Ovary (tissue), 9 donors: ENCODE results near the gene OR10T2. TPM values are rescaled to one million over a fixed set of nuclear protein-coding genes. Genes with fewer than 3 reads are reported as not detected.

Source experiments
- DNase-seq, 5 donors: peaks; one replicate each; pipeline ENCODE4 v3.0.0-alpha.2; 2019 to 2020
- H3K27ac ChIP-seq, 2 donors: fragments of 200-600 bp; one replicate each; pipeline versions ENCODE4 v1.5.1 to v1.8.0; 2019 to 2022
- H3K27me3 ChIP-seq: fragments of 200-600 bp; one replicate; pipeline ENCODE4 v1.8.0; 2022
- H3K36me3 ChIP-seq: fragments of 200-600 bp; sonication (generic); one replicate; pipeline ENCODE4 v1.5.1; 2019
- H3K4me1 ChIP-seq: one replicate; pipeline ENCODE4 v1.8.1; 2013; ENCODE audit warnings: mild to moderate bottlenecking, moderate library complexity; ENCODE audit not compliant: insufficient read depth
- H3K4me3 ChIP-seq: fragments of 200-600 bp; sonication (generic); one replicate; pipeline ENCODE4 v1.5.1; 2017
- H3K9me3 ChIP-seq, 2 donors: fragments of 200-600 bp in 1 of 2; sonication (generic) in 1 of 2; one replicate each; pipeline versions ENCODE4 v1.5.1 to v1.8.1; 2013 to 2019; ENCODE audit warnings: mild to moderate bottlenecking in 1 of 2, moderate library complexity in 1 of 2
- EP300 ChIP-seq: sonication (generic); formaldehyde crosslinking; IDR thresholded peaks from one replicate; pipeline ENCODE4 v1.6.1; 2017; ENCODE audit warnings: antibody characterized with exemption
- POLR2A ChIP-seq: fragments of 450-650 bp; IDR thresholded peaks from one replicate; pipeline ENCODE4 v1.6.1; 2017; ENCODE audit warnings: antibody characterized with exemption, mild to moderate bottlenecking, moderate library complexity
- WGBS, 3 donors: extraction: QIAGEN DNeasy Blood & Tissue Kit in 1 of 3; methylation state at CpG; one replicate each; pipeline versions ENCODE4 v1.1.5 to v1.1.7; 2013 to 2017; 5-methylcytosine and 5-hydroxymethylcytosine counted together
- intact Hi-C, 4 donors: fragments of 100-400 bp; cut with DNase I; formaldehyde crosslinking; loops; one replicate each; pipeline versions ENCODE4 v1.11.0 to v1.15.1; 2022 to 2023
- polyA plus RNA-seq, 2 donors: library from polyadenylated mRNA; stranded (reverse); fragments of 200-250 nt in 1 of 2; fragments of 350-450 nt in 1 of 2; fragmentation: Illumina TruSeq in 1 of 2; extraction: RNeasy Lipid Tissue Mini Kit (QIAGEN cat#74804) in 1 of 2; gene quantifications; one replicate each; pipeline ENCODE4 v1.2.3, GENCODE V29; 2013 to 2014
- total RNA-seq, 7 donors: library from RNA; depleted of rRNA in 2 of 7; stranded (reverse); fragments of >200 nt in 2 of 7; fragmentation: NEBNext Ultra II Directional in 3 of 7; extraction: Animal tissue kit (Norgen Biotek cat#: 25700) in 3 of 7; gene quantifications; one replicate each; pipeline versions ENCODE4 v1.1.0 to v1.2.4, GENCODE V29; 2016 to 2023
- TF ChIP-seq, protein P1 (sequence below), 3 donors: fragments of 450-650 bp in 2 of 3; fragments of 200-600 bp in 1 of 3; IDR thresholded peaks; one replicate each; pipeline versions ENCODE4 v1.5.1 to v1.8.0; 2016 to 2022; ENCODE audit warnings: antibody characterized with exemption in 3 of 3, mild to moderate bottlenecking in 1 of 3
- donor health status: DM: no; HTN: no; CAD: no; lungs with moderate emphysema.
- donor health status: DM: no; HTN: no; CAD: no.
- donor health status: Bipolar disorder and iron deficiency.
- donor health status: DM: yes; HTN: yes; CAD: no.
- donor health status: DM: no; HTN: no; CAD: no.
- donor health status: DM: yes; HTN: yes; CAD: no.

The OR10T2 gene
- total and polyA plus RNA-seq, 9 donors, result not detected

- H3K27me3 ChIP-seq, result no peaks in the 10 kb centered on the region
- intact Hi-C loops, result no loop called here
- no peaks in the 10 kb centered on the region for H3K4me1 ChIP-seq
- 71 to 84% (median 74%) methylated on average over 1 of the region's 1 CpG for WGBS, 3 donors
- no peak overlapping the region for H3K27ac ChIP-seq
- H3K9me3 ChIP-seq, result no peaks in the 10 kb centered on the region
- no peaks in the 10 kb centered on the region for H3K36me3 ChIP-seq
- no peak for TF ChIP-seq POLR2A
- DNase-seq, result no peak
- H3K4me3 ChIP-seq, result no peak overlapping the region
Observed at GRCh38 chr1:158362941-158363340, 36.3 kb downstream of the OR10T2 start.

DNA sequence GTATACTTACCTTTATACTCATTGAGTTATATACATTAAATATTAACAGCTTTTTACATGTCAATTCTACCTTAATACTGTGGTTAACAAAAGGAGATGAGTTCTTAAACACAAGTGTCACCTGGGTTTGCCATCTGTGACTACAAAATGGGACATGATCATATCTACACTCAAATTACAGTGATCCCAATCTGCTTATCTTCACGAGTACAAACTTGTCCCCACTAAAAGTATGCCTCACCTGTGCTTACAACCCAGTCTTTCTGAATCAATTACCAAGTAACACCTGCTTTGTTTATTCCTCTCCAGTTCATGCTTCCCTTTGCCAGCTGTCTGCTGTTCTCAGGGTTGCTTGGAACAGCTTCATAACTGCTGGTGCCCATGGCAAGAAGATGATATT, 36.8 kb downstream of the OR10T2 start:
- TF ChIP-seq POLR2A, result no peak
- TF ChIP-seq EP300, result no peak
- TF ChIP-seq, protein P1, sequence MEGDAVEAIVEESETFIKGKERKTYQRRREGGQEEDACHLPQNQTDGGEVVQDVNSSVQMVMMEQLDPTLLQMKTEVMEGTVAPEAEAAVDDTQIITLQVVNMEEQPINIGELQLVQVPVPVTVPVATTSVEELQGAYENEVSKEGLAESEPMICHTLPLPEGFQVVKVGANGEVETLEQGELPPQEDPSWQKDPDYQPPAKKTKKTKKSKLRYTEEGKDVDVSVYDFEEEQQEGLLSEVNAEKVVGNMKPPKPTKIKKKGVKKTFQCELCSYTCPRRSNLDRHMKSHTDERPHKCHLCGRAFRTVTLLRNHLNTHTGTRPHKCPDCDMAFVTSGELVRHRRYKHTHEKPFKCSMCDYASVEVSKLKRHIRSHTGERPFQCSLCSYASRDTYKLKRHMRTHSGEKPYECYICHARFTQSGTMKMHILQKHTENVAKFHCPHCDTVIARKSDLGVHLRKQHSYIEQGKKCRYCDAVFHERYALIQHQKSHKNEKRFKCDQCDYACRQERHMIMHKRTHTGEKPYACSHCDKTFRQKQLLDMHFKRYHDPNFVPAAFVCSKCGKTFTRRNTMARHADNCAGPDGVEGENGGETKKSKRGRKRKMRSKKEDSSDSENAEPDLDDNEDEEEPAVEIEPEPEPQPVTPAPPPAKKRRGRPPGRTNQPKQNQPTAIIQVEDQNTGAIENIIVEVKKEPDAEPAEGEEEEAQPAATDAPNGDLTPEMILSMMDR (IDR thresholded peaks at IDR 0.05), result no peak
- Histone ChIP-seq H3K4me3 (no peak overlapping the region), H3K36me3 (no peaks in the 10 kb centered on the region), H3K4me1 (no peaks in the 10 kb centered on the region), H3K27ac (no peak overlapping the region), H3K9me3 (no peaks in the 10 kb centered on the region), H3K27me3 (no peaks in the 10 kb centered on the region)
- intact Hi-C loops, result no loop called here
- WGBS, 3 donors, result 37 to 53% (median 38%) methylated on average over 1 of the region's 1 CpG
- no peak for DNase-seq

DNA sequence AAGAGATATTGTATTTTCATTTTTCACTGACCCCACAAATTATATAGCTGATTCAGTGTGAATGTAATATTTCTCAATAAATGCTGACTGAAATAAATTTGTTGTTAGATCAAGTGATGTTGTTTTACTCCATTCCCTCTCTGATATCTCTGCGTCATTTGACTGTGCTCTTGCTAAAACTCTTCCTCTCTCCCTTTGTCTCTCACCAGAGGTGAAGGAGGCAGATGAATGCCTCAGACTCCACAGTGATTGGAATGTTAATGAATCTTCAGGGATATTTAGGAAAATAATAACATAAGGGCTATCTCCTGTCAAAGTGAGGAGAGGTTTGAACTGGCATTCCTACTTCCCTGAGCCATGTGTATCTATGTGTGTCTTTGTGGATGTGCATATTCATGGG, 41.8 kb downstream of the OR10T2 start:
- Histone ChIP-seq H3K9me3 (no peaks in the 10 kb centered on the region), H3K27me3 (no peaks in the 10 kb centered on the region), H3K27ac (no peak overlapping the region), H3K4me3 (no peak overlapping the region), H3K36me3 (no peaks in the 10 kb centered on the region), H3K4me1 (no peaks in the 10 kb centered on the region)
- TF ChIP-seq, protein P1 (IDR thresholded peaks at IDR 0.05), result no peak
- TF ChIP-seq POLR2A, result no peak
- no peak for TF ChIP-seq EP300
- intact Hi-C loops, result no loop called here
- 70 to 87% (median 86%) methylated on average over 1 of the region's 1 CpG for WGBS, 3 donors
- no peak for DNase-seq

GRCh38 chr1:158356616-158357015, 42.6 kb downstream of the OR10T2 start:
- no peaks in the 10 kb centered on the region for H3K36me3 ChIP-seq
- no peaks in the 10 kb centered on the region for H3K4me1 ChIP-seq
- H3K27ac ChIP-seq, result no peak overlapping the region
- DNase-seq, result no peak
- no peak overlapping the region for H3K4me3 ChIP-seq
- intact Hi-C loops, result no loop called here
- H3K27me3 ChIP-seq, result no peaks in the 10 kb centered on the region
- no peaks in the 10 kb centered on the region for H3K9me3 ChIP-seq
- TF ChIP-seq, protein P1 (IDR thresholded peaks at IDR 0.05), result no peak
- no peak for TF ChIP-seq EP300
- no peak for TF ChIP-seq POLR2A
- 65 to 82% (median 81%) methylated on average over 3 of the region's 3 CpGs for WGBS, 3 donors

GRCh38 chr1:158355773-158356285, 43.4 kb downstream of the OR10T2 start:
- no peak for DNase-seq
- WGBS, 3 donors, result 89 to 92% (median 90%) methylated on average over 10 of the region's 10 CpGs
- no peaks in the 10 kb centered on the region for H3K4me1 ChIP-seq
- H3K4me3 ChIP-seq, result no peak overlapping the region
- TF ChIP-seq POLR2A (no peak), EP300 (no peak)
- TF ChIP-seq, protein P1 (IDR thresholded peaks at IDR 0.05), result no peak
- H3K36me3 ChIP-seq, result no peaks in the 10 kb centered on the region
- no peak overlapping the region for H3K27ac ChIP-seq
- no peaks in the 10 kb centered on the region for H3K27me3 ChIP-seq
- intact Hi-C loops, result no loop called here
- no peaks in the 10 kb centered on the region for H3K9me3 ChIP-seq
